WTC11 (cell line): ENCODE data around the gene SEC24A. TPM values are rescaled to one million over a fixed set of nuclear protein-coding genes. Genes with fewer than 3 reads are reported as not detected.
"Not testable (repeated sequence)": the region's sequence is repeated elsewhere in the genome, so short reads cannot be mapped to it uniquely, and the experiment has no call there.

Source experiments
- ATAC-seq: fragments of 200-7000 bp; cut with Tn5 transposase; 2 replicates; pipeline ENCODE4 v1.10.0; 2021; ENCODE audit warnings: mild to moderate bottlenecking, moderate library complexity
- CTCF ChIA-PET: fragments of 300-600 bp; sonication (Branson Sonifier 250); formaldehyde crosslinking; loops from one replicate; lab custom pipeline; 2021; ENCODE audit warnings: antibody characterized with exemption; lab: Charles Lee
- POLR2A ChIA-PET: fragments of 350-600 bp; sonication (Branson Sonifier 250); formaldehyde crosslinking; loops from one replicate; lab custom pipeline; 2021; ENCODE audit warnings: antibody characterized with exemption; lab: Charles Lee
- DNase-seq: peaks from one replicate; pipeline ENCODE4 v3.0.0; 2021; ENCODE audit warnings: low spot score
- H3K27ac Mint-ChIP-seq: 2 replicates; pipeline ENCODE4 v1.8.0; 2021; ENCODE audit warnings: mixed read lengths
- H3K27me3 Mint-ChIP-seq: 2 replicates; pipeline ENCODE4 v1.8.0; 2021; ENCODE audit warnings: low read depth, mild to moderate bottlenecking, moderate library complexity, mixed read lengths
- H3K36me3 Mint-ChIP-seq: 2 replicates; pipeline ENCODE4 v1.8.0; 2021; ENCODE audit warnings: mixed read lengths
- H3K4me1 Mint-ChIP-seq: 2 replicates; pipeline ENCODE4 v1.8.0; 2022; ENCODE audit warnings: mixed read lengths
- H3K4me3 Mint-ChIP-seq: 2 replicates; pipeline ENCODE4 v1.8.0; 2021; ENCODE audit warnings: mild to moderate bottlenecking, moderate library complexity, mixed read lengths
- H3K9me3 Mint-ChIP-seq: 2 replicates; pipeline ENCODE4 v1.8.0; 2021; ENCODE audit warnings: mixed read lengths
- CREM ChIP-seq: sonication (generic); formaldehyde crosslinking; IDR thresholded peaks from 2 replicates; pipeline ENCODE4 v1.8.1; 2022; ENCODE audit warnings: mild to moderate bottlenecking, missing genetic modification reagents, moderate library complexity
- EMX1 ChIP-seq: fragments of 250-450 bp; sonication (Bioruptor Pico); IDR thresholded peaks from 2 replicates; pipeline ENCODE4 v1.8.0; 2021; ENCODE audit warnings: mild to moderate bottlenecking
- FOXJ3 ChIP-seq: sonication (generic); formaldehyde crosslinking; IDR thresholded peaks from 2 replicates; pipeline ENCODE4 v1.9.0; 2021; ENCODE audit warnings: missing genetic modification reagents, mild to moderate bottlenecking, borderline replicate concordance
- FOXK1 ChIP-seq: sonication (generic); formaldehyde crosslinking; IDR thresholded peaks from 2 replicates; pipeline ENCODE4 v1.8.0; 2022; ENCODE audit warnings: mild to moderate bottlenecking, moderate library complexity, missing genetic modification reagents
- IRF2 ChIP-seq: sonication (generic); formaldehyde crosslinking; IDR thresholded peaks from 2 replicates; pipeline ENCODE4 v1.8.0; 2022; ENCODE audit warnings: low read depth, missing genetic modification reagents, borderline replicate concordance
- JUN ChIP-seq: sonication (generic); formaldehyde crosslinking; IDR thresholded peaks from 2 replicates; pipeline ENCODE4 v1.8.0; 2023; ENCODE audit warnings: mild to moderate bottlenecking, missing genetic modification reagents
- NFATC4 ChIP-seq: fragments of 250-450 bp; sonication (Bioruptor Pico); IDR thresholded peaks from 2 replicates; pipeline ENCODE4 v1.9.0; 2021; ENCODE audit warnings: mild to moderate bottlenecking
- NR1H2 ChIP-seq: sonication (generic); formaldehyde crosslinking; IDR thresholded peaks from 2 replicates; pipeline ENCODE4 v1.9.0; 2021; ENCODE audit warnings: mild to moderate bottlenecking, moderate library complexity, missing genetic modification reagents
- NR3C1 ChIP-seq: sonication (generic); formaldehyde crosslinking; conservative IDR thresholded peaks from 2 replicates; pipeline ENCODE4 v1.8.1; 2023; ENCODE audit warnings: low read depth, mild to moderate bottlenecking, missing genetic modification reagents
- SMAD4 ChIP-seq: sonication (generic); formaldehyde crosslinking; IDR thresholded peaks from 2 replicates; pipeline ENCODE4 v1.8.0; 2022; ENCODE audit warnings: mild to moderate bottlenecking, missing genetic modification reagents
- SOX15 ChIP-seq: fragments of 250-450 bp; sonication (Bioruptor Pico); IDR thresholded peaks from 2 replicates; pipeline ENCODE4 v1.9.0; 2021; ENCODE audit warnings: mild to moderate bottlenecking
- SP1 ChIP-seq: sonication (generic); formaldehyde crosslinking; conservative IDR thresholded peaks from 2 replicates; pipeline ENCODE4 v1.8.1; 2022; ENCODE audit warnings: missing genetic modification reagents
- TEAD4 ChIP-seq: sonication (generic); formaldehyde crosslinking; IDR thresholded peaks from 2 replicates; pipeline ENCODE4 v1.8.0; 2022; ENCODE audit warnings: mild to moderate bottlenecking, missing genetic modification reagents
- TP53 ChIP-seq: sonication (generic); formaldehyde crosslinking; IDR thresholded peaks from 2 replicates; pipeline ENCODE4 v1.8.1; 2023; ENCODE audit warnings: mild to moderate bottlenecking, missing genetic modification reagents
- ZBTB21 ChIP-seq: sonication (generic); formaldehyde crosslinking; IDR thresholded peaks from 2 replicates; pipeline ENCODE4 v1.8.1; 2023; ENCODE audit warnings: mild to moderate bottlenecking, missing genetic modification reagents, borderline replicate concordance
- ZNF317 ChIP-seq: sonication (generic); formaldehyde crosslinking; IDR thresholded peaks from 2 replicates; pipeline ENCODE4 v1.8.1; 2023; ENCODE audit warnings: low read depth, mild to moderate bottlenecking, moderate library complexity, missing genetic modification reagents, borderline replicate concordance
- ZNF416 ChIP-seq: fragments of 250-450 bp; sonication (Bioruptor Pico); IDR thresholded peaks from 2 replicates; pipeline ENCODE4 v1.9.0; 2021; ENCODE audit warnings: mild to moderate bottlenecking, inconsistent platforms
- ZNF671 ChIP-seq: fragments of 250-450 bp; sonication (Bioruptor Pico); IDR thresholded peaks from 2 replicates; pipeline ENCODE4 v1.8.0; 2021; ENCODE audit warnings: mild to moderate bottlenecking
- total RNA-seq: library from RNA; stranded (reverse); gene quantifications from 3 replicates; pipeline ENCODE4 v1.2.3, GENCODE V29; 2021
- TF ChIP-seq, protein P1 (sequence below): fragments of 250-450 bp; sonication (Bioruptor Pico); IDR thresholded peaks from 2 replicates; pipeline ENCODE4 v2.1.2; 2022; ENCODE audit warnings: mild to moderate bottlenecking, moderate library complexity
- TF ChIP-seq, protein P2 (sequence below): fragments of 250-450 bp; sonication (Bioruptor Pico); conservative IDR thresholded peaks from 2 replicates; pipeline ENCODE4 v1.9.0; 2021; ENCODE audit warnings: mild to moderate bottlenecking
- TF ChIP-seq, protein P3 (sequence below): sonication (generic); formaldehyde crosslinking; IDR thresholded peaks from 2 replicates; pipeline ENCODE4 v1.8.0; 2022; ENCODE audit warnings: mild to moderate bottlenecking, missing genetic modification reagents
- TF ChIP-seq, protein P4 (sequence below): sonication (generic); formaldehyde crosslinking; IDR thresholded peaks from 2 replicates; pipeline ENCODE4 v1.8.1; 2022; ENCODE audit warnings: mild to moderate bottlenecking, moderate library complexity, missing genetic modification reagents
- TF ChIP-seq, protein P5 (sequence below): sonication (generic); formaldehyde crosslinking; IDR thresholded peaks from 2 replicates; pipeline ENCODE4 v1.8.1; 2022; ENCODE audit warnings: missing genetic modification reagents, borderline replicate concordance
- TF ChIP-seq, protein P6 (sequence below): sonication (generic); formaldehyde crosslinking; IDR thresholded peaks from 2 replicates; pipeline ENCODE4 v1.8.1; 2022; ENCODE audit warnings: low read depth, missing genetic modification reagents, borderline replicate concordance

The SEC24A gene
- total RNA-seq, 1 experiment from 2014 or later = 30.5 TPM

DNA sequence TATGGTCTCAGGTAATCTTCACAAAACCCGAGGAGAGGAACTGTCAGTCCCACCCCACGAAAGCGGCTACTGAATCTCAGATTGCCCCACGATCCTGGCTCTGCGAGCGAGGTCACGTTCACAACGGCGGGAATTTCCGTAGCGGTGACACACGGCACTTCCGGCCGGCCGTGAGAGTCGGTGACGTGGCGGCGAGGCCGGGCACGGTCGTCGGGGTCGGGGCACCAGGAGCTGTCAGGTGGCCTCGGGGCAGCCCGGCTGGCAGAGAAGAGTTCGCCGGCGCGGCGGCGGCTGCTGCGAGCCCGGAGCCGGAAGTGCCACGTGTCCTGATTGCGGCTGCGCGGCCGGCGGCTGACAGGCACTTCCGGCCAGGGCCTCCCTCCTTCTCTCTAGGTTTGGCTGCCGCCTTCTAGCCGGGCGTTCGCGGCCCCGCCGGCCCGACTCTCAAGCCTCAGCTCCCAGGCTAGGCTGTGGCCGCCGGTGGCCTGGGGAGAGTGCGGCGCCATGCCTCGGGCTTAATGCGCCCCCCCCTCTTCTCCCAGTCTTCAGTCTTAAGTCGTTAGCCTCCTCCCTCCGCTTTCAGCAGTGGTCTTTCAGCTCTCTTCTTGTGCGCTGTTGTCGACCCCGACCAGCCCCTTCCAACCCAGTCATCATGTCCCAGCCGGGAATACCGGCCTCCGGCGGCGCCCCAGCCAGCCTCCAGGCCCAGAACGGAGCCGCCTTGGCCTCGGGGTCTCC lies at the start of gene SEC24A (continued):
- TF ChIP-seq, protein P1, sequence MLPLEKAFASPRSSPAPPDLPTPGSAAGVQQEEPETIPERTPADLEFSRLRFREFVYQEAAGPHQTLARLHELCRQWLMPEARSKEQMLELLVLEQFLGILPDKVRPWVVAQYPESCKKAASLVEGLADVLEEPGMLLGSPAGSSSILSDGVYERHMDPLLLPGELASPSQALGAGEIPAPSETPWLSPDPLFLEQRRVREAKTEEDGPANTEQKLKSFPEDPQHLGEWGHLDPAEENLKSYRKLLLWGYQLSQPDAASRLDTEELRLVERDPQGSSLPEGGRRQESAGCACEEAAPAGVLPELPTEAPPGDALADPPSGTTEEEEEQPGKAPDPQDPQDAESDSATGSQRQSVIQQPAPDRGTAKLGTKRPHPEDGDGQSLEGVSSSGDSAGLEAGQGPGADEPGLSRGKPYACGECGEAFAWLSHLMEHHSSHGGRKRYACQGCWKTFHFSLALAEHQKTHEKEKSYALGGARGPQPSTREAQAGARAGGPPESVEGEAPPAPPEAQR (CRISPR knock-in tag) = no peak
- TF ChIP-seq TEAD4 (no peak), ZBTB21 (CRISPR knock-in tag) (no peak), CREM (CRISPR knock-in tag) (peak; percentile 69; the same call in 1 of the 2 replicates), EMX1 (no peak), ZNF671 (CRISPR knock-in tag) (no peak), SMAD4 (CRISPR knock-in tag) (0 out of 2 replicates have a peak, but pooled peaks have one; percentile 17), IRF2 (CRISPR knock-in tag) (no peak), TP53 (CRISPR knock-in tag) (no peak), FOXJ3 (CRISPR knock-in tag) (no peak), SOX15 (CRISPR knock-in tag) (no peak), NR3C1 (CRISPR knock-in tag) (no peak), NR1H2 (CRISPR knock-in tag) (no peak), JUN (CRISPR knock-in tag) (no peak; the same call in 1 of the 2 replicates), NFATC4 (CRISPR knock-in tag) (no peak)
- TF ChIP-seq, protein P2, sequence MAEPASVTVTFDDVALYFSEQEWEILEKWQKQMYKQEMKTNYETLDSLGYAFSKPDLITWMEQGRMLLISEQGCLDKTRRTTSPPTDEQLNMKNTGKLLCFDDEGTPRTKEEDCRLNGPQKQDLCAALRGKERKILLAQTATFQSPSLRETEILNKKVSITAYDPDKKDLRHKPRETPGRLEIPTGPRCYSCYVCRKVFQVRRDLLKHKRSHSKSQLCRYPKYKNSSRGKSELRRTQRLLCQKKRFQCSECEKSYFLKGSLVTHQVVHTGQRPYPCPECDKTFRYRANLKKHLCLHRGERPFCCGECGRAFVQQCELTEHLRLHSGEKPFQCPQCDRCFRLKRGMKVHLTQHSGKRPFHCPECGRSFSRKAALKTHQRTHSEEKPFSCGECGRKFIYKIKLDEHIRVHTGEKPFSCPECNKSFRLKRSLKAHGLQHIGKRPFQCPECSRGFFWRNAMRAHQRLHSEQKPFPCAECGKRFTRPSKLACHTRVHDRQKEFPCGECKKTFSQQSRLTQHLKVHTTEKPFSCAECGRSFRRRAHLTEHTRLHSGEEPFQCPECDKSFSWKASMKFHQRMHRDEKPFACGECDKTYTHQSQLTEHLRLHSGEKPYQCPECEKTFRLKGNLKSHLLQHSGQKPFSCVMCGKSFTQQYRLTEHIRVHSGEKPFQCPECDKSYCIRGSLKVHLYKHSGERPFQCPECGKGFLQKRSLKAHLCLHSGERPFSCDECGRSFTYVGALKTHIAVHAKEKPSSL = no peak
- TF ChIP-seq, protein P3, sequence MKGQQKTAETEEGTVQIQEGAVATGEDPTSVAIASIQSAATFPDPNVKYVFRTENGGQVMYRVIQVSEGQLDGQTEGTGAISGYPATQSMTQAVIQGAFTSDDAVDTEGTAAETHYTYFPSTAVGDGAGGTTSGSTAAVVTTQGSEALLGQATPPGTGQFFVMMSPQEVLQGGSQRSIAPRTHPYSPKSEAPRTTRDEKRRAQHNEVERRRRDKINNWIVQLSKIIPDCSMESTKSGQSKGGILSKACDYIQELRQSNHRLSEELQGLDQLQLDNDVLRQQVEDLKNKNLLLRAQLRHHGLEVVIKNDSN (CRISPR knock-in tag) = peak; percentile 84
- TF ChIP-seq, protein P4, sequence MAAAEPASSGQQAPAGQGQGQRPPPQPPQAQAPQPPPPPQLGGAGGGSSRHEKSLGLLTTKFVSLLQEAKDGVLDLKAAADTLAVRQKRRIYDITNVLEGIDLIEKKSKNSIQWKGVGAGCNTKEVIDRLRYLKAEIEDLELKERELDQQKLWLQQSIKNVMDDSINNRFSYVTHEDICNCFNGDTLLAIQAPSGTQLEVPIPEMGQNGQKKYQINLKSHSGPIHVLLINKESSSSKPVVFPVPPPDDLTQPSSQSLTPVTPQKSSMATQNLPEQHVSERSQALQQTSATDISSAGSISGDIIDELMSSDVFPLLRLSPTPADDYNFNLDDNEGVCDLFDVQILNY (CRISPR knock-in tag) = 0 out of 2 replicates have a peak, but pooled peaks have one; percentile 78

DNA sequence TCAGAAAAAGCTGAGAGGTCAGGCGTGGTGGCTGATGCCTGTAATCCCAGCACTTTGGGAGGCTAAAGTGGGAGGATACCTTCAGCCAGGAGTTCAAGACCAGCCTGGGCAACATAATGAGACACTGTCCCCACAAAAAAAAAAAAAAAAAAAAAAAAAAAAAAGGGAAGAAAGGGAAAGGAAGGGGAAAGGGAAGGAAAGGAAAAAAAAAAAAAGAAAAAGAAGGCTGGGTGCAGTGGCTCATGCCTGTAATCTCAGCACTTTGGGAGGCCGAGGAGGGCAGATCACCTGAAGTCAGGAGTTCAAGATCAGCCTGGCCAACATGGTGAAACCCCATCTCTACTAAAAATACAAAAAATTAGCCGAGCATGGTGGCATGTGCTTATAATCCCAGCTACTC lies 48.8 kb upstream of the SEC24A start:
- not testable (repeated sequence) for DNase-seq, ATAC-seq, H3K4me1 Mint-ChIP-seq, H3K36me3 Mint-ChIP-seq, H3K9me3 Mint-ChIP-seq, H3K27me3 Mint-ChIP-seq, H3K4me3 Mint-ChIP-seq, H3K27ac Mint-ChIP-seq
- POLR2A ChIA-PET = interaction anchor here (0.7 kb wide), 2 partner anchors 108 to 188 kb away, joined by 5 to 6 read pairs; partner anchors contain the start of gene CDKN2AIPNL
- CTCF ChIA-PET = interaction anchor here (0.6 to 4.0 kb wide), 6 partner anchors 12 to 219 kb away, joined by 3 to 35 read pairs (median 4); no protein-coding TSS in a partner anchor

DNA sequence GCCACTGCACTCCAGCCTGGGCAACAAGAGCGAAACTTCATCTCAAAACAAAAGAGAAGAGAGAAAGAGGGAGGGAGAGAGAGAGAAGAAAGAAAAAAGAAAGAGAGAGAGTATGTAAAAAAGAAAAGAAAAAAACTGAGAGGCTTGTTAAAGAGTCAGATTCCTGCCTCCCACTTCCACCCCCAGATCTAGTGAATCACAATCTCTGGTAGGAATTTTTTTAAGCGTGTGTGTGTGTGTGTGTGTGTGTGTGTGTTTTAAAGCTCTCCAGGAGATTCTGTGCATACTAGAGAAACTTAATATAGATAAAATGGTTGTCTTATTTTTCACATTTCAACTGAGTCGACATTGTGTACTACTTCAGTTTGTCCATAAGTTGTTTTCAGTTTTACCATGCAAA lies 48.0 kb upstream of the SEC24A start:
- ChIA-PET CTCF (interaction anchor here (0.6 to 4.0 kb wide), 5 partner anchors 13 to 863 kb away, joined by 3 to 35 read pairs (median 5); no protein-coding TSS in a partner anchor), POLR2A (no interaction called here)
- H3K27ac Mint-ChIP-seq = peak overlapping the region; percentile 21; the same call in 1 of the 2 replicates
- no peaks in the 10 kb centered on the region for H3K27me3 Mint-ChIP-seq
- H3K9me3 Mint-ChIP-seq = no peaks in the 10 kb centered on the region
- ATAC-seq = no peak
- no peaks in the 10 kb centered on the region for H3K4me1 Mint-ChIP-seq
- no peak overlapping the region for H3K4me3 Mint-ChIP-seq
- DNase-seq = no peak
- H3K36me3 Mint-ChIP-seq = no peaks in the 10 kb centered on the region
- TF ChIP-seq, protein P5, sequence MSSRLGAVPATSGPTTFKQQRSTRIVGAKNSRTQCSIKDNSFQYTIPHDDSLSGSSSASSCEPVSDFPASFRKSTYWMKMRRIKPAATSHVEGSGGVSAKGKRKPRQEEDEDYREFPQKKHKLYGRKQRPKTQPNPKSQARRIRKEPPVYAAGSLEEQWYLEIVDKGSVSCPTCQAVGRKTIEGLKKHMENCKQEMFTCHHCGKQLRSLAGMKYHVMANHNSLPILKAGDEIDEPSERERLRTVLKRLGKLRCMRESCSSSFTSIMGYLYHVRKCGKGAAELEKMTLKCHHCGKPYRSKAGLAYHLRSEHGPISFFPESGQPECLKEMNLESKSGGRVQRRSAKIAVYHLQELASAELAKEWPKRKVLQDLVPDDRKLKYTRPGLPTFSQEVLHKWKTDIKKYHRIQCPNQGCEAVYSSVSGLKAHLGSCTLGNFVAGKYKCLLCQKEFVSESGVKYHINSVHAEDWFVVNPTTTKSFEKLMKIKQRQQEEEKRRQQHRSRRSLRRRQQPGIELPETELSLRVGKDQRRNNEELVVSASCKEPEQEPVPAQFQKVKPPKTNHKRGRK (CRISPR knock-in tag) = no peak
- TF ChIP-seq, protein P6, sequence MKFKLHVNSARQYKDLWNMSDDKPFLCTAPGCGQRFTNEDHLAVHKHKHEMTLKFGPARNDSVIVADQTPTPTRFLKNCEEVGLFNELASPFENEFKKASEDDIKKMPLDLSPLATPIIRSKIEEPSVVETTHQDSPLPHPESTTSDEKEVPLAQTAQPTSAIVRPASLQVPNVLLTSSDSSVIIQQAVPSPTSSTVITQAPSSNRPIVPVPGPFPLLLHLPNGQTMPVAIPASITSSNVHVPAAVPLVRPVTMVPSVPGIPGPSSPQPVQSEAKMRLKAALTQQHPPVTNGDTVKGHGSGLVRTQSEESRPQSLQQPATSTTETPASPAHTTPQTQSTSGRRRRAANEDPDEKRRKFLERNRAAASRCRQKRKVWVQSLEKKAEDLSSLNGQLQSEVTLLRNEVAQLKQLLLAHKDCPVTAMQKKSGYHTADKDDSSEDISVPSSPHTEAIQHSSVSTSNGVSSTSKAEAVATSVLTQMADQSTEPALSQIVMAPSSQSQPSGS (CRISPR knock-in tag) = no peak
- no peak for TF ChIP-seq IRF2 (CRISPR knock-in tag)
- TF ChIP-seq SP1 (CRISPR knock-in tag) = no peak
- TF ChIP-seq FOXK1 (CRISPR knock-in tag) = no peak
- no peak for TF ChIP-seq NFATC4 (CRISPR knock-in tag)
- TF ChIP-seq ZNF416 (CRISPR knock-in tag) = no peak
- TF ChIP-seq, protein P1 (CRISPR knock-in tag) = no peak
- no peak for TF ChIP-seq ZNF317 (CRISPR knock-in tag)
